ENCODE results near the gene PXYLP1. TPM values are rescaled to one million over a fixed set of nuclear protein-coding genes. Genes with fewer than 3 reads are reported as not detected.

The PXYLP1 gene
- total and polyA plus RNA-seq, 2 donors (not counting 1 experiment from before 2014, with no cell fraction given) = 1.4 to 4.5 TPM

GRCh38 chr3:141333836-141334626, 102.4 kb downstream of the PXYLP1 start:
- H2AFZ ChIP-seq (ENCODE audit: insufficient read depth, low read depth, low read length, poor library complexity, severe bottlenecking) = no peak overlapping the region
- no peak overlapping the region for H3K4me3 Mint-ChIP-seq
- H3K4me3 ChIP-seq (ENCODE audit: control extremely low read depth in 1 of 5, extremely low read depth in 1 of 5, insufficient read depth in 1 of 5, low read depth in 2 of 5, low read length in 4 of 5) = no peak overlapping the region
- peaks cover 12 to 13% of the 10 kb centered on the region in 2 donors for H3K4me1 ChIP-seq (ENCODE audit: control insufficient read depth in 2 of 2, insufficient read depth in 2 of 2, low read length in 2 of 2)
- ChIA-PET POLR2A (no interaction called here), CTCF (interaction anchor here (1.7 kb wide), 1 partner anchor 29 kb away, joined by 6 read pairs; no protein-coding TSS in a partner anchor)
- ATAC-seq (ENCODE audit: low read depth) = no peak
- peaks cover 0 to 1% (median 0%) of the 10 kb centered on the region in 3 donors for H3K9me3 ChIP-seq (ENCODE audit: control extremely low read depth in 1 of 3, control insufficient read depth in 2 of 3, insufficient read depth in 1 of 3, low read length in 2 of 3)
- WGBS (ENCODE audit: insufficient coverage) = no CpG with 5 or more reads among the region's 3 CpGs
- no peaks in the 10 kb centered on the region for H4K20me1 ChIP-seq (ENCODE audit: control insufficient read depth, insufficient read depth, low read length, poor library complexity, severe bottlenecking)
- no peak for DNase-seq
- H3K27ac ChIP-seq (ENCODE audit: low read length in 2 of 2) = no peak overlapping the region
- no peaks in the 10 kb centered on the region for H3K36me3 ChIP-seq (replicated peaks in 1 of 2; ENCODE audit: control extremely low read depth in 1 of 2, control insufficient read depth in 1 of 2, extremely low read depth in 1 of 2, insufficient read depth in 2 of 2, low read length in 1 of 2)
- H3K79me2 ChIP-seq (ENCODE audit: control insufficient read depth, insufficient read depth, low read length) = no peaks in the 10 kb centered on the region
- TF ChIP-seq, protein P1, sequence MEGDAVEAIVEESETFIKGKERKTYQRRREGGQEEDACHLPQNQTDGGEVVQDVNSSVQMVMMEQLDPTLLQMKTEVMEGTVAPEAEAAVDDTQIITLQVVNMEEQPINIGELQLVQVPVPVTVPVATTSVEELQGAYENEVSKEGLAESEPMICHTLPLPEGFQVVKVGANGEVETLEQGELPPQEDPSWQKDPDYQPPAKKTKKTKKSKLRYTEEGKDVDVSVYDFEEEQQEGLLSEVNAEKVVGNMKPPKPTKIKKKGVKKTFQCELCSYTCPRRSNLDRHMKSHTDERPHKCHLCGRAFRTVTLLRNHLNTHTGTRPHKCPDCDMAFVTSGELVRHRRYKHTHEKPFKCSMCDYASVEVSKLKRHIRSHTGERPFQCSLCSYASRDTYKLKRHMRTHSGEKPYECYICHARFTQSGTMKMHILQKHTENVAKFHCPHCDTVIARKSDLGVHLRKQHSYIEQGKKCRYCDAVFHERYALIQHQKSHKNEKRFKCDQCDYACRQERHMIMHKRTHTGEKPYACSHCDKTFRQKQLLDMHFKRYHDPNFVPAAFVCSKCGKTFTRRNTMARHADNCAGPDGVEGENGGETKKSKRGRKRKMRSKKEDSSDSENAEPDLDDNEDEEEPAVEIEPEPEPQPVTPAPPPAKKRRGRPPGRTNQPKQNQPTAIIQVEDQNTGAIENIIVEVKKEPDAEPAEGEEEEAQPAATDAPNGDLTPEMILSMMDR (IDR thresholded peaks at IDR 0.05) = no peak
- TF ChIP-seq EZH2 (IDR thresholded peaks at IDR 0.05; ENCODE audit: borderline replicate concordance, insufficient read depth, low read depth, low read length, poor library complexity, severe bottlenecking) = no peak
- H3K9ac ChIP-seq (ENCODE audit: low read length) = no peak overlapping the region
- intact Hi-C loops (cut with micrococcal nuclease) = no loop called here
- H3K27me3 ChIP-seq (replicated peaks in 1 of 4; ENCODE audit: control extremely low read depth in 1 of 4, control insufficient read depth in 3 of 4, insufficient read depth in 4 of 4, low read length in 3 of 4) = no peaks in the 10 kb centered on the region
- H3K4me2 ChIP-seq (replicated peaks; ENCODE audit: low read depth, low read length, poor library complexity, severe bottlenecking) = no peak overlapping the region
- no peak overlapping the region for H3K27ac Mint-ChIP-seq
- H3K27me3 Mint-ChIP-seq = no peaks in the 10 kb centered on the region
- peaks cover 21% of the 10 kb centered on the region for H3K4me1 Mint-ChIP-seq
- no peaks in the 10 kb centered on the region for H3K9me3 Mint-ChIP-seq (ENCODE audit: insufficient read depth)

GRCh38 chr3:141334627-141335250, 103.1 kb downstream of the PXYLP1 start:
- ChIA-PET CTCF (interaction anchor here (1.7 kb wide), 1 partner anchor 29 kb away, joined by 6 read pairs; no protein-coding TSS in a partner anchor), POLR2A (no interaction called here)
- no peaks in the 10 kb centered on the region for H3K79me2 ChIP-seq (ENCODE audit: control insufficient read depth, insufficient read depth, low read length)
- DNase-seq (no peak), ATAC-seq (ENCODE audit: low read depth) (no peak)
- H3K9me3 Mint-ChIP-seq (ENCODE audit: insufficient read depth) = no peaks in the 10 kb centered on the region
- H3K27ac Mint-ChIP-seq = no peak overlapping the region
- no peaks in the 10 kb centered on the region for H3K27me3 ChIP-seq (replicated peaks in 1 of 4; ENCODE audit: control extremely low read depth in 1 of 4, control insufficient read depth in 3 of 4, insufficient read depth in 4 of 4, low read length in 3 of 4)
- no peak overlapping the region for H2AFZ ChIP-seq (ENCODE audit: insufficient read depth, low read depth, low read length, poor library complexity, severe bottlenecking)
- no peaks in the 10 kb centered on the region for H3K36me3 ChIP-seq (replicated peaks in 1 of 2; ENCODE audit: control extremely low read depth in 1 of 2, control insufficient read depth in 1 of 2, extremely low read depth in 1 of 2, insufficient read depth in 2 of 2, low read length in 1 of 2)
- H3K4me1 Mint-ChIP-seq = peaks cover 21% of the 10 kb centered on the region
- no peak overlapping the region for H3K4me2 ChIP-seq (replicated peaks; ENCODE audit: low read depth, low read length, poor library complexity, severe bottlenecking)
- H4K20me1 ChIP-seq (ENCODE audit: control insufficient read depth, insufficient read depth, low read length, poor library complexity, severe bottlenecking) = no peaks in the 10 kb centered on the region
- peaks cover 3% of the 10 kb centered on the region for H3K27me3 Mint-ChIP-seq
- H3K9me3 ChIP-seq (ENCODE audit: control extremely low read depth in 1 of 3, control insufficient read depth in 2 of 3, insufficient read depth in 1 of 3, low read length in 2 of 3) = peaks cover 0 to 1% (median 0%) of the 10 kb centered on the region in 3 donors
- 96% methylated on average over 10 of the region's 11 CpGs for WGBS (ENCODE audit: insufficient coverage)
- peaks cover 12 to 13% of the 10 kb centered on the region in 2 donors for H3K4me1 ChIP-seq (ENCODE audit: control insufficient read depth in 2 of 2, insufficient read depth in 2 of 2, low read length in 2 of 2)
- no peak overlapping the region for H3K27ac ChIP-seq (ENCODE audit: low read length in 2 of 2)
- H3K4me3 Mint-ChIP-seq = no peak overlapping the region
- intact Hi-C loops (cut with micrococcal nuclease) = no loop called here
- H3K9ac ChIP-seq (ENCODE audit: low read length) = no peak overlapping the region
- TF ChIP-seq EZH2 (IDR thresholded peaks at IDR 0.05; ENCODE audit: borderline replicate concordance, insufficient read depth, low read depth, low read length, poor library complexity, severe bottlenecking) = no peak
- no peak overlapping the region for H3K4me3 ChIP-seq (ENCODE audit: control extremely low read depth in 1 of 5, extremely low read depth in 1 of 5, insufficient read depth in 1 of 5, low read depth in 2 of 5, low read length in 4 of 5)

Measured in B cell (primary cell).